Measurements from ENCODE around the gene SMIM20.

SMIM20 gene

GRCh38 chr4:25928379-25929297 is 14.6 kb downstream of the SMIM20 start:
- DNase-seq, result no peak

GRCh38 chr4:25929298-25929686 is 15.3 kb downstream of the SMIM20 start:
- no peak for DNase-seq

GRCh38 chr4:25930731-25931354 is 16.8 kb downstream of the SMIM20 start:
- no peak for DNase-seq

- no peak for DNase-seq
Measured at GRCh38 chr4:25936696-25937095, 22.7 kb downstream of the SMIM20 start.

GRCh38 chr4:25937801-25938200 is 23.8 kb downstream of the SMIM20 start:
- DNase-seq, result no peak

GRCh38 chr4:25938366-25938765 is 24.3 kb downstream of the SMIM20 start:
- DNase-seq, result no peak

- no peak for DNase-seq
Measured at GRCh38 chr4:25938787-25939186, 24.8 kb downstream of the SMIM20 start.

GRCh38 chr4:25939330-25939729 is 25.3 kb downstream of the SMIM20 start:
- no peak for DNase-seq

- no peak for DNase-seq
Measured at GRCh38 chr4:25941457-25942221, 27.6 kb downstream of the SMIM20 start.

GRCh38 chr4:25943312-25943711 is 29.3 kb downstream of the SMIM20 start:
- no peak for DNase-seq

GRCh38 chr4:25943805-25944204 is 29.8 kb downstream of the SMIM20 start:
- no peak for DNase-seq

GRCh38 chr4:25948051-25948450 is 34.0 kb downstream of the SMIM20 start:
- DNase-seq, result no peak

GRCh38 chr4:25949173-25949748 is 35.2 kb downstream of the SMIM20 start:
- DNase-seq, result no peak

GRCh38 chr4:25949994-25950393 is 36.0 kb downstream of the SMIM20 start:
- DNase-seq, result no peak

- DNase-seq, result no peak
Measured at GRCh38 chr4:25950461-25951389, 36.7 kb downstream of the SMIM20 start.

GRCh38 chr4:25951390-25951952 is 37.5 kb downstream of the SMIM20 start:
- no peak for DNase-seq

GRCh38 chr4:25953740-25954139 is 39.7 kb downstream of the SMIM20 start:
- peak in 1 of 2 experiments; percentile 58 for DNase-seq

GRCh38 chr4:25954293-25954904 is 40.4 kb downstream of the SMIM20 start:
- no peak for DNase-seq

GRCh38 chr4:25955705-25956104 is 41.7 kb downstream of the SMIM20 start:
- no peak for DNase-seq

GRCh38 chr4:25956260-25956659 is 42.2 kb downstream of the SMIM20 start:
- DNase-seq, result no peak

GRCh38 chr4:25958110-25958509 is 44.1 kb downstream of the SMIM20 start:
- DNase-seq, result no peak
